GM23338 (cell line): ENCODE results near the gene ATF6. TPM values are rescaled to one million over a fixed set of nuclear protein-coding genes. Genes with fewer than 3 reads are reported as not detected.

Source experiments
- ATAC-seq: fragments of 200-7000 bp; cut with Tn5 transposase; 3 replicates; pipeline ENCODE4 v1.9.1; 2020
- DNase-seq: peaks from one replicate; pipeline ENCODE4 v3.0.0-alpha.2; 2015; ENCODE audit warnings: low spot score
- H2AFZ ChIP-seq: fragments of 200-600 bp; sonication (generic); 2 replicates; pipeline ENCODE4 v1.8.0; 2016; ENCODE audit warnings: antibody characterized with exemption, mild to moderate bottlenecking, moderate library complexity
- H3F3A ChIP-seq: fragments of 200-600 bp; sonication (generic); replicated peaks from 2 replicates; pipeline ENCODE4 v1.8.0; 2017; ENCODE audit warnings: antibody characterized with exemption, mixed run types, low read depth
- H3K27ac ChIP-seq: fragments of 200-600 bp; sonication (generic); 2 replicates; pipeline ENCODE4 v1.6.1; 2016; ENCODE audit warnings: low read depth
- H3K27me3 ChIP-seq: fragments of 200-600 bp; sonication (generic); 2 replicates; pipeline ENCODE4 v1.8.0; 2016; ENCODE audit warnings: mild to moderate bottlenecking, mixed run types, moderate library complexity; ENCODE audit not compliant: insufficient read depth
- H3K36me3 ChIP-seq: fragments of 200-600 bp; sonication (generic); 2 replicates; pipeline ENCODE4 v1.8.0; 2016; ENCODE audit warnings: mild to moderate bottlenecking; ENCODE audit not compliant: insufficient read depth
- H3K4me1 ChIP-seq: fragments of 200-600 bp; sonication (generic); 2 replicates; pipeline ENCODE4 v1.8.0; 2016; ENCODE audit warnings: mild to moderate bottlenecking, moderate library complexity; ENCODE audit not compliant: insufficient read depth
- H3K4me2 ChIP-seq: fragments of 200-600 bp; sonication (generic); 2 replicates; pipeline ENCODE4 v1.7.1; 2017; ENCODE audit warnings: mixed run types
- H3K4me3 ChIP-seq: fragments of 200-600 bp; sonication (generic); 2 replicates; pipeline ENCODE4 v1.6.1; 2016; ENCODE audit warnings: mixed run types
- H3K79me2 ChIP-seq: fragments of 200-600 bp; sonication (generic); replicated peaks from 2 replicates; pipeline ENCODE4 v1.8.0; 2017; ENCODE audit warnings: mild to moderate bottlenecking; ENCODE audit not compliant: insufficient read depth
- H3K9me2 ChIP-seq: fragments of 200-600 bp; sonication (generic); 2 replicates; pipeline ENCODE4 v1.8.0; 2017; ENCODE audit not compliant: insufficient read depth
- H4K20me1 ChIP-seq: fragments of 200-600 bp; sonication (generic); replicated peaks from 2 replicates; pipeline ENCODE4 v1.8.0; 2017; ENCODE audit warnings: mild to moderate bottlenecking; ENCODE audit not compliant: insufficient read depth
- H3K27ac Mint-ChIP-seq: 2 replicates; pipeline ENCODE4 v1.8.0; 2020; ENCODE audit warnings: inconsistent platforms, mild to moderate bottlenecking, moderate library complexity, mixed read lengths
- H3K27me3 Mint-ChIP-seq: 3 replicates; pipeline ENCODE4 v1.8.0; 2022; ENCODE audit warnings: low read depth, mild to moderate bottlenecking, moderate library complexity, mixed read lengths, inconsistent platforms; ENCODE audit not compliant: insufficient read depth, poor library complexity
- H3K36me3 Mint-ChIP-seq: 3 replicates; pipeline ENCODE4 v1.8.0; 2021; ENCODE audit warnings: low read depth, mild to moderate bottlenecking, inconsistent platforms, moderate library complexity, mixed read lengths
- H3K4me1 Mint-ChIP-seq: 3 replicates; pipeline ENCODE4 v1.8.0; 2020; ENCODE audit warnings: mild to moderate bottlenecking, inconsistent platforms, mixed read lengths
- H3K4me3 Mint-ChIP-seq: 3 replicates; pipeline ENCODE4 v1.8.0; 2021; ENCODE audit warnings: moderate library complexity, mild to moderate bottlenecking, inconsistent platforms, mixed read lengths
- H3K9me3 Mint-ChIP-seq: 3 replicates; pipeline ENCODE4 v1.8.0; 2020; ENCODE audit warnings: moderate library complexity, mild to moderate bottlenecking, inconsistent platforms, mixed read lengths
- CREB1 ChIP-seq: fragments of 250-450 bp; sonication (Bioruptor Pico); IDR thresholded peaks from 2 replicates; pipeline ENCODE4 v1.5.0; 2020; ENCODE audit warnings: low read depth, mild to moderate bottlenecking, moderate library complexity
- CTCF ChIP-seq, 2 experiments: fragments of 200-600 bp in 1 of 2; sonication (generic) in 1 of 2; conservative IDR thresholded peaks; 2 replicates each; pipeline versions ENCODE4 v1.5.1 to v1.6.1; 2016 to 2017; ENCODE audit warnings: antibody characterized with exemption in 2 of 2, low read depth in 2 of 2, mild to moderate bottlenecking in 2 of 2, moderate library complexity in 1 of 2
- EZH2 ChIP-seq: fragments of 200-600 bp; sonication (generic); IDR thresholded peaks from one replicate; pipeline ENCODE4 v1.8.0; 2017; ENCODE audit warnings: antibody characterized with exemption, mild to moderate bottlenecking, low read depth; ENCODE audit not compliant: unreplicated experiment
- EZH2phosphoT487 ChIP-seq: fragments of 200-600 bp; sonication (generic); IDR thresholded peaks from one replicate; pipeline ENCODE4 v1.8.1; 2018; ENCODE audit warnings: antibody characterized with exemption; ENCODE audit not compliant: unreplicated experiment
- JUNB ChIP-seq: IDR thresholded peaks from one replicate; pipeline ENCODE4 v1.6.1; 2016; ENCODE audit warnings: antibody characterized with exemption; ENCODE audit not compliant: unreplicated experiment
- NANOG ChIP-seq: IDR thresholded peaks from 2 replicates; pipeline ENCODE4 v1.6.1; 2016; ENCODE audit warnings: antibody characterized with exemption, borderline replicate concordance
- STAT1 ChIP-seq: IDR thresholded peaks from one replicate; pipeline ENCODE4 v1.6.1; 2016; ENCODE audit warnings: antibody characterized with exemption; ENCODE audit not compliant: unreplicated experiment
- ZNF114 ChIP-seq: fragments of 250-450 bp; sonication (Bioruptor Pico); IDR thresholded peaks from 2 replicates; pipeline ENCODE4 v1.5.0; 2020; ENCODE audit warnings: mild to moderate bottlenecking, moderate library complexity
- ZNF331 ChIP-seq: fragments of 250-450 bp; sonication (Bioruptor Pico); IDR thresholded peaks from 2 replicates; pipeline ENCODE4 v1.5.0; 2020; ENCODE audit warnings: low read depth, mild to moderate bottlenecking, moderate library complexity
- polyA plus RNA-seq: library from polyadenylated mRNA; unstranded; fragments of >200 nt; fragmentation: Nextera tagmentation; extraction: Ambion mirVana; gene quantifications from 2 replicates; pipeline ENCODE4 v1.2.1, GENCODE V29; 2016
- total RNA-seq: library from RNA; depleted of rRNA; stranded (reverse); fragments of >200 nt; shearing (Covaris generic); gene quantifications from 2 replicates; pipeline ENCODE4 v1.2.3, GENCODE V29; 2014
- TF ChIP-seq, protein P1 (sequence below): IDR thresholded peaks from one replicate; pipeline ENCODE4 v1.6.1; 2018; ENCODE audit warnings: antibody characterized with exemption; ENCODE audit not compliant: unreplicated experiment
- TF ChIP-seq, protein P2 (sequence below): IDR thresholded peaks from 2 replicates; pipeline ENCODE4 v1.6.1; 2016; ENCODE audit warnings: antibody characterized with exemption

The ATF6 gene
- total and polyA plus RNA-seq, 2 experiments from 2014 or later: 5.0 to 13.5 TPM

- H3F3A ChIP-seq: no peaks in the 10 kb centered on the region
- no peaks in the 10 kb centered on the region for H3K36me3 ChIP-seq
- no peak for ATAC-seq
- Mint-ChIP-seq H3K27me3 (peaks cover 2% of the 10 kb centered on the region), H3K4me1 (no peaks in the 10 kb centered on the region; the same call in 1 of the 3 replicates), H3K36me3 (peaks cover 3% of the 10 kb centered on the region; the same call in 1 of the 3 replicates), H3K4me3 (no peak overlapping the region), H3K27ac (no peak overlapping the region), H3K9me3 (no peaks in the 10 kb centered on the region)
- no peaks in the 10 kb centered on the region for H3K27me3 ChIP-seq
- no peak overlapping the region for H3K4me3 ChIP-seq
- no peaks in the 10 kb centered on the region for H3K9me2 ChIP-seq
- H2AFZ ChIP-seq: no peak overlapping the region
- TF ChIP-seq CREB1 (CRISPR knock-in tag) (no peak), EZH2 (no peak), NANOG (no peak), ZNF114 (CRISPR knock-in tag) (no peak), ZNF331 (CRISPR knock-in tag) (no peak), CTCF (conservative IDR thresholded peaks at IDR 0.05; ENCODE audit: low read depth in 2 of 2) (no peak)
- TF ChIP-seq, protein P1, sequence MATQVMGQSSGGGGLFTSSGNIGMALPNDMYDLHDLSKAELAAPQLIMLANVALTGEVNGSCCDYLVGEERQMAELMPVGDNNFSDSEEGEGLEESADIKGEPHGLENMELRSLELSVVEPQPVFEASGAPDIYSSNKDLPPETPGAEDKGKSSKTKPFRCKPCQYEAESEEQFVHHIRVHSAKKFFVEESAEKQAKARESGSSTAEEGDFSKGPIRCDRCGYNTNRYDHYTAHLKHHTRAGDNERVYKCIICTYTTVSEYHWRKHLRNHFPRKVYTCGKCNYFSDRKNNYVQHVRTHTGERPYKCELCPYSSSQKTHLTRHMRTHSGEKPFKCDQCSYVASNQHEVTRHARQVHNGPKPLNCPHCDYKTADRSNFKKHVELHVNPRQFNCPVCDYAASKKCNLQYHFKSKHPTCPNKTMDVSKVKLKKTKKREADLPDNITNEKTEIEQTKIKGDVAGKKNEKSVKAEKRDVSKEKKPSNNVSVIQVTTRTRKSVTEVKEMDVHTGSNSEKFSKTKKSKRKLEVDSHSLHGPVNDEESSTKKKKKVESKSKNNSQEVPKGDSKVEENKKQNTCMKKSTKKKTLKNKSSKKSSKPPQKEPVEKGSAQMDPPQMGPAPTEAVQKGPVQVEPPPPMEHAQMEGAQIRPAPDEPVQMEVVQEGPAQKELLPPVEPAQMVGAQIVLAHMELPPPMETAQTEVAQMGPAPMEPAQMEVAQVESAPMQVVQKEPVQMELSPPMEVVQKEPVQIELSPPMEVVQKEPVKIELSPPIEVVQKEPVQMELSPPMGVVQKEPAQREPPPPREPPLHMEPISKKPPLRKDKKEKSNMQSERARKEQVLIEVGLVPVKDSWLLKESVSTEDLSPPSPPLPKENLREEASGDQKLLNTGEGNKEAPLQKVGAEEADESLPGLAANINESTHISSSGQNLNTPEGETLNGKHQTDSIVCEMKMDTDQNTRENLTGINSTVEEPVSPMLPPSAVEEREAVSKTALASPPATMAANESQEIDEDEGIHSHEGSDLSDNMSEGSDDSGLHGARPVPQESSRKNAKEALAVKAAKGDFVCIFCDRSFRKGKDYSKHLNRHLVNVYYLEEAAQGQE: no peak
- no peaks in the 10 kb centered on the region for H3K79me2 ChIP-seq
- H3K4me1 ChIP-seq: peaks cover 6% of the 10 kb centered on the region
- H3K27ac ChIP-seq: no peak overlapping the region
- DNase-seq: no peak
- H3K4me2 ChIP-seq: no peak overlapping the region
- no peaks in the 10 kb centered on the region for H4K20me1 ChIP-seq
Measured at GRCh38 chr1:161820914-161821313, 54.8 kb downstream of the ATF6 start.

GRCh38 chr1:161824618-161825017 lies 58.5 kb downstream of the ATF6 start:
- Histone ChIP-seq H3K27ac (no peak overlapping the region), H3K4me2 (no peak overlapping the region), H4K20me1 (no peaks in the 10 kb centered on the region), H3K36me3 (no peaks in the 10 kb centered on the region; the same call in 1 of the 2 replicates), H3K79me2 (no peaks in the 10 kb centered on the region), H3K9me2 (no peaks in the 10 kb centered on the region), H3K4me3 (no peak overlapping the region), H3K4me1 (peaks cover 6% of the 10 kb centered on the region), H2AFZ (no peak overlapping the region), H3K27me3 (no peaks in the 10 kb centered on the region), H3F3A (no peaks in the 10 kb centered on the region)
- ATAC-seq (no peak), DNase-seq (no peak)
- Mint-ChIP-seq H3K4me3 (no peak overlapping the region), H3K4me1 (no peaks in the 10 kb centered on the region; the same call in 1 of the 3 replicates), H3K36me3 (peaks cover 9% of the 10 kb centered on the region; the same call in 2 of the 3 replicates), H3K27ac (no peak overlapping the region), H3K9me3 (peaks cover 7% of the 10 kb centered on the region), H3K27me3 (no peaks in the 10 kb centered on the region)
- TF ChIP-seq JUNB: no peak
- TF ChIP-seq CTCF (conservative IDR thresholded peaks at IDR 0.05; ENCODE audit: low read depth in 2 of 2): no peak
- no peak for TF ChIP-seq EZH2
- TF ChIP-seq ZNF331 (CRISPR knock-in tag): no peak
- TF ChIP-seq, protein P2, sequence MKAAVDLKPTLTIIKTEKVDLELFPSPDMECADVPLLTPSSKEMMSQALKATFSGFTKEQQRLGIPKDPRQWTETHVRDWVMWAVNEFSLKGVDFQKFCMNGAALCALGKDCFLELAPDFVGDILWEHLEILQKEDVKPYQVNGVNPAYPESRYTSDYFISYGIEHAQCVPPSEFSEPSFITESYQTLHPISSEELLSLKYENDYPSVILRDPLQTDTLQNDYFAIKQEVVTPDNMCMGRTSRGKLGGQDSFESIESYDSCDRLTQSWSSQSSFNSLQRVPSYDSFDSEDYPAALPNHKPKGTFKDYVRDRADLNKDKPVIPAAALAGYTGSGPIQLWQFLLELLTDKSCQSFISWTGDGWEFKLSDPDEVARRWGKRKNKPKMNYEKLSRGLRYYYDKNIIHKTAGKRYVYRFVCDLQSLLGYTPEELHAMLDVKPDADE: no peak
- no peak for TF ChIP-seq CREB1 (CRISPR knock-in tag)
- TF ChIP-seq EZH2phosphoT487: no peak
- TF ChIP-seq STAT1: no peak
